Fibroblast of lung (primary cell): ENCODE measurements around the gene ZXDC. TPM values are rescaled to one million over a fixed set of nuclear protein-coding genes. Genes with fewer than 3 reads are reported as not detected.

Source experiments
- DNase-seq, 2 donors: peaks; one replicate each; pipeline versions ENCODE4 v3.0.0 to v3.0.0-alpha.2; 2010; ENCODE audit warnings: low read depth in 2 of 2
- H2AFZ ChIP-seq: 2 replicates; pipeline ENCODE4 v1.5.1; 2012; ENCODE audit warnings: low read length, control low read depth, inconsistent platforms
- H3K27ac ChIP-seq: 2 replicates; pipeline ENCODE4 v1.5.1; 2011; ENCODE audit warnings: low read length, control low read depth; ENCODE audit not compliant: insufficient read depth
- H3K27me3 ChIP-seq: 2 replicates; pipeline ENCODE4 v1.5.1; 2011; ENCODE audit warnings: mild to moderate bottlenecking, low read length; ENCODE audit not compliant: control insufficient read depth, insufficient read depth
- H3K36me3 ChIP-seq: 2 replicates; pipeline ENCODE4 v1.5.1; 2011; ENCODE audit warnings: low read length; ENCODE audit not compliant: control insufficient read depth, insufficient read depth
- H3K4me1 ChIP-seq: 2 replicates; pipeline ENCODE4 v1.5.1; 2011; ENCODE audit warnings: low read length; ENCODE audit not compliant: control insufficient read depth, insufficient read depth; ENCODE audit errors: extremely low read depth
- H3K4me2 ChIP-seq: 2 replicates; pipeline ENCODE4 v1.5.1; 2011; ENCODE audit warnings: low read length, control low read depth; ENCODE audit not compliant: insufficient read depth; ENCODE audit errors: extremely low read depth
- H3K4me3 ChIP-seq, 4 experiments: fragments of 200-600 bp in 1 of 4; sonication (generic) in 1 of 4; replicated peaks in 1 of 4; 2 replicates each; pipeline ENCODE4 v1.5.1; 2011 to 2016; ENCODE audit warnings: low read length in 4 of 4, low read depth in 3 of 4, mild to moderate bottlenecking in 3 of 4, control low read depth in 2 of 4, inconsistent platforms in 1 of 4, mixed read lengths in 1 of 4; ENCODE audit not compliant: insufficient read depth in 1 of 4; ENCODE audit errors: control extremely low read depth in 1 of 4
- H3K79me2 ChIP-seq: 2 replicates; pipeline ENCODE4 v1.5.1; 2012; ENCODE audit warnings: mild to moderate bottlenecking, low read length, inconsistent platforms; ENCODE audit not compliant: control insufficient read depth, insufficient read depth
- H3K9ac ChIP-seq: 2 replicates; pipeline ENCODE4 v1.5.1; 2011; ENCODE audit warnings: mild to moderate bottlenecking, low read length, control low read depth; ENCODE audit not compliant: insufficient read depth
- H3K9me3 ChIP-seq: 2 replicates; pipeline ENCODE4 v1.5.1; 2012; ENCODE audit warnings: low read depth, low read length; ENCODE audit not compliant: control insufficient read depth, insufficient read depth
- H4K20me1 ChIP-seq: 2 replicates; pipeline ENCODE4 v1.5.1; 2011; ENCODE audit warnings: low read length; ENCODE audit not compliant: control insufficient read depth, insufficient read depth; ENCODE audit errors: extremely low read depth
- EZH2 ChIP-seq: IDR thresholded peaks from 2 replicates; pipeline ENCODE4 v1.5.1; 2012; ENCODE audit warnings: low read length, control low read depth, mild to moderate bottlenecking; ENCODE audit errors: missing control alignments
- polyA plus RNA-seq, 2 donors: library from polyadenylated mRNA; depleted of rRNA in 1 of 2; stranded (reverse) in 1 of 2; unstranded in 1 of 2; fragments of >200 nt; gene quantifications; 2 replicates each; pipeline ENCODE4 v1.2.1, GENCODE V29; 2011 to 2012; ENCODE audit warnings: missing spikeins in 1 of 2
- total RNA-seq: library from RNA; depleted of rRNA; stranded (reverse); fragments of >200 nt; gene quantifications from 2 replicates; pipeline ENCODE4 v1.2.1, GENCODE V29; 2014
- TF ChIP-seq, protein P1 (sequence below), 2 donors: IDR thresholded peaks in 1 of 2; conservative IDR thresholded peaks in 1 of 2; 1 replicate in 1 of 2; 2 replicates in 1 of 2; pipeline ENCODE4 v1.5.1; 2011 to 2012; ENCODE audit warnings: low read length in 2 of 2, control low read depth in 1 of 2, inconsistent platforms in 1 of 2, low read depth in 1 of 2, mild to moderate bottlenecking in 1 of 2

The ZXDC gene
- total and polyA plus RNA-seq, 2 donors (not counting 1 experiment from before 2014, with no cell fraction given) = 5.9 to 17.8 TPM

DNA sequence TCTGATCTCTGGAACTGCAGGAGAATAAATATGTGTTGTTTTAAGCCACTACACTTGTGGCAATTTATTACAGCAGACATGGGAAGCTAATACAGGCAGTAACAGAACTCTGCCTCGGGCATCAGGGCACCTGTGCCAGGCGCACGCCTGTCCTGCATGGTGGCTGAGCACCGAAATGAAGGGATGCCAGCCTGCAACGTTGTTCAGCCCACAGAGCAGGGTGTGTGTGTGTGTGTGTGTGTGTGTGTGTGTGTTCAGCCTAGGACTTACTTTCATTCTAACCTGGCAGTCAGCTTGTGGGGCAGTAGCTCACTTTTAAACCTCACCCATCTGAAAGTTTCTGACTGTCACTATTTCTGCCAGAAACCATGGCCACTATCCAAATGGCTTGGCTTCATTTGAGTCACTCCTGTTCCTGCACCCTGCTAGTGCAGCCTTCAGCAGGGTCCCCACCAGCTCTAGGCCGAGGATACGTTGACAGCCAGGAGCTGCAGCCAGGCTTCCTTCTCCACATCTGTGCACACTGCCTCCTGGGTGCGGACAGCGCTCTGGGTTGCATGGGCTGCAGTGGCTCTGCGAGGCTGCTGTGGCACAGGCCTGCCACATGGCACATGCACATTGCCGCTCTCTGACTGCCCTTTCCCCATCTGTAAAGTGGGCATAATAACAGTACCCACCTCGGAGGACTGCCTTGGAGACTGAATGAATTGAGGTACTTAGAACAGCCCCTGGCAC, 37.4 kb upstream of the ZXDC start:
- H2AFZ ChIP-seq = no peak overlapping the region
- no peaks in the 10 kb centered on the region for H3K27me3 ChIP-seq
- no peaks in the 10 kb centered on the region for H3K4me1 ChIP-seq
- no peaks in the 10 kb centered on the region for H4K20me1 ChIP-seq
- no peak overlapping the region for H3K9ac ChIP-seq
- no peak overlapping the region for H3K27ac ChIP-seq
- no peaks in the 10 kb centered on the region for H3K79me2 ChIP-seq
- H3K4me3 ChIP-seq = no peak overlapping the region
- H3K9me3 ChIP-seq = no peaks in the 10 kb centered on the region
- no peaks in the 10 kb centered on the region for H3K36me3 ChIP-seq
- no peak for TF ChIP-seq EZH2
- TF ChIP-seq, protein P1, sequence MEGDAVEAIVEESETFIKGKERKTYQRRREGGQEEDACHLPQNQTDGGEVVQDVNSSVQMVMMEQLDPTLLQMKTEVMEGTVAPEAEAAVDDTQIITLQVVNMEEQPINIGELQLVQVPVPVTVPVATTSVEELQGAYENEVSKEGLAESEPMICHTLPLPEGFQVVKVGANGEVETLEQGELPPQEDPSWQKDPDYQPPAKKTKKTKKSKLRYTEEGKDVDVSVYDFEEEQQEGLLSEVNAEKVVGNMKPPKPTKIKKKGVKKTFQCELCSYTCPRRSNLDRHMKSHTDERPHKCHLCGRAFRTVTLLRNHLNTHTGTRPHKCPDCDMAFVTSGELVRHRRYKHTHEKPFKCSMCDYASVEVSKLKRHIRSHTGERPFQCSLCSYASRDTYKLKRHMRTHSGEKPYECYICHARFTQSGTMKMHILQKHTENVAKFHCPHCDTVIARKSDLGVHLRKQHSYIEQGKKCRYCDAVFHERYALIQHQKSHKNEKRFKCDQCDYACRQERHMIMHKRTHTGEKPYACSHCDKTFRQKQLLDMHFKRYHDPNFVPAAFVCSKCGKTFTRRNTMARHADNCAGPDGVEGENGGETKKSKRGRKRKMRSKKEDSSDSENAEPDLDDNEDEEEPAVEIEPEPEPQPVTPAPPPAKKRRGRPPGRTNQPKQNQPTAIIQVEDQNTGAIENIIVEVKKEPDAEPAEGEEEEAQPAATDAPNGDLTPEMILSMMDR (conservative IDR thresholded peaks at IDR 0.05 in 1 of 2, IDR thresholded peaks at IDR 0.05 in 1 of 2; ENCODE audit: low read depth in 1 of 2, low read length in 2 of 2) = no peak
- H3K4me2 ChIP-seq = no peak overlapping the region
- DNase-seq = no peak

DNA sequence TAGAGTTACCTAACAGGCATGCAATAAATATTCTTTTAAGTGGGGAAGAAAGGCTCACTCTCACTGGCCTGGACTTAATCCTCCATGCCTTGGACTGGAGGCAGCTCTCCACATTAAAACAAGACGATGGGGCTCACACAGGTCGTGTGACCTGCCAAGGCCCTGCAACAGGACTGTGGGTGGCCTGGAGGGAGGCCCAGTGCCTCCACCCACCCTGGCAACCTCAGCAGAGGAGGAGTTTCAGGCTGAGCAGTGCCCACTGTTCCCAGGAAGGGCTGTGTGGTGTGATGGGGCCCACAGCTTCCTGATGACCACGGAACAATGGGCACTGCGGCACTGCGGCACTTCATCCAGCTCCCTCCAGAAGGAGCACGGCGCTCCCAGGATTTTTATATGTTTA, 36.3 kb upstream of the ZXDC start:
- H3K9me3 ChIP-seq = no peaks in the 10 kb centered on the region
- H3K79me2 ChIP-seq = no peaks in the 10 kb centered on the region
- H3K9ac ChIP-seq = no peak overlapping the region
- H3K4me1 ChIP-seq = no peaks in the 10 kb centered on the region
- no peaks in the 10 kb centered on the region for H3K27me3 ChIP-seq
- H3K4me2 ChIP-seq = no peak overlapping the region
- DNase-seq = no peak
- H3K4me3 ChIP-seq = no peak overlapping the region
- H3K36me3 ChIP-seq = no peaks in the 10 kb centered on the region
- no peak overlapping the region for H2AFZ ChIP-seq
- TF ChIP-seq EZH2 = no peak
- TF ChIP-seq, protein P1 (conservative IDR thresholded peaks at IDR 0.05 in 1 of 2, IDR thresholded peaks at IDR 0.05 in 1 of 2; ENCODE audit: low read depth in 1 of 2, low read length in 2 of 2) = no peak
- H3K27ac ChIP-seq = no peak overlapping the region
- no peaks in the 10 kb centered on the region for H4K20me1 ChIP-seq

DNA sequence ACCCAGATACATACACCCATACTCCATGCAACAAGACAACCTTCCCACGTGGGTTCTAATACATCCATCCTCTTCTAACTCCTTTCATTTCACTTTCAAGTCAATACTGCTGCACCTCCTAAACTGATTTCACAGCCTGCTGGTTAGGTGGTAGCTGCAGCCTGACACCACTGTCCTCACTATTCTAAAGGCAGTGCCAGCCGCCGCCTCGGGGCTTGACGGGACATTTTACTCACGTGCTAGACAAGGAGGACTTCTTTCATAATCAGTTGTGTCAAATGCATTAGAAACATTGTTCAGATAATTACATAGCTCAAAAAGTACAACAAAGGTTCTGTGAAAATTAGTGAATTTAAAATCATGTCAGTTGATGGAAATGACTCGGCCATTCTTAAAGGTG, 35.6 kb upstream of the ZXDC start:
- DNase-seq = no peak
- no peak overlapping the region for H3K9ac ChIP-seq

More for the DNA sequence above, 35.6 kb upstream of the ZXDC start:
- H3K4me1 ChIP-seq = no peaks in the 10 kb centered on the region
- H3K4me3 ChIP-seq = no peak overlapping the region
- no peak overlapping the region for H2AFZ ChIP-seq
- no peak overlapping the region for H3K4me2 ChIP-seq
- H4K20me1 ChIP-seq = no peaks in the 10 kb centered on the region
- no peak overlapping the region for H3K27ac ChIP-seq
- TF ChIP-seq, protein P1 (conservative IDR thresholded peaks at IDR 0.05 in 1 of 2, IDR thresholded peaks at IDR 0.05 in 1 of 2; ENCODE audit: low read depth in 1 of 2, low read length in 2 of 2) = no peak
- no peak for TF ChIP-seq EZH2
- H3K36me3 ChIP-seq = no peaks in the 10 kb centered on the region
- H3K9me3 ChIP-seq = no peaks in the 10 kb centered on the region
- H3K27me3 ChIP-seq = no peaks in the 10 kb centered on the region
- H3K79me2 ChIP-seq = no peaks in the 10 kb centered on the region
